Activated CD4-positive, alpha-beta T cell treated with anti-CD3 and anti-CD28 coated beads, Interleukin-2, amount 50 U/mL, for 48 hours (primary cell): Measurements from ENCODE around the gene GRIP1.

Experiments
- DNase-seq, 2 experiments: peaks; one replicate each; pipeline ENCODE4 v3.0.0-alpha.2; 2020

The GRIP1 gene

GRCh38 chr12:66365718-66366490, 313.0 kb downstream of the GRIP1 start:
- no peak for DNase-seq

DNA sequence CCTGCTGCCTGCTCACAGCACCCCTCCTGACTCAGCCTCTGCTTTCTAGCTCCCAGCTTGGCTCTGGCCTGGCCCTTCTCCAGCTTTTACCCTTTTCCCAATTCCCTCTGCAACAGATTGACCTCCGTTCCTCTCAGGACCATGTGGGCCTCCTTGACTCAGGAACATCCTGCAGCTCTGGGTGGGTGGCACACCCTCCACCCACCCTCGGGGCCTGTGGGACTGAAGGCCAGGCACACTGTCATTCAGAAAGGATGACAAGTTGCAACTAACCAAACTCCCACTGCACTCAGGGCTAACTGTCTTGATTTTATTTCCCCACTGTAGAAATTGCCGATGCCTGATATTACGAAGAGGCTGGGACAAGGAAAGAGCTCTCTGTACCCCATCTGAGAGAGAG, 317.2 kb downstream of the GRIP1 start:
- DNase-seq, result no peak

DNA sequence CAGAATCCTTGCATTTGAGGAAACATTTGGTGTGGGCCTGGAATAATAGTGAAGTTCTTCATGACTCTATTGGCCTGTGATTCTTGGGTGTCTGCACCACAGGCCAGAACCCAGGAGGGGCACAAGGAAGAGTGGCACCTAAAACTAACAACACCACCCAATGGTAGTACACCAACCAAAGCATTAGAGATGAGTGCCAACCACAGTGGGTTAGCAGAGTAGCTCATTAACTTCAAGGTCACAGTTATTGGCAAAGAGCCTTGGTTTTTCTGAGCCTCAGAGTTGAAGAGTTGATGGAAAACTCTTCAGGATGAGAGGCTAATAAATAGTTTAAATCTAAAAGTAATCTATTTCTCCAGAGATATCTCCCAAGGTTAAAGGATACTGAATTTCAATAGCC, 319.6 kb downstream of the GRIP1 start:
- DNase-seq, result no peak

DNA sequence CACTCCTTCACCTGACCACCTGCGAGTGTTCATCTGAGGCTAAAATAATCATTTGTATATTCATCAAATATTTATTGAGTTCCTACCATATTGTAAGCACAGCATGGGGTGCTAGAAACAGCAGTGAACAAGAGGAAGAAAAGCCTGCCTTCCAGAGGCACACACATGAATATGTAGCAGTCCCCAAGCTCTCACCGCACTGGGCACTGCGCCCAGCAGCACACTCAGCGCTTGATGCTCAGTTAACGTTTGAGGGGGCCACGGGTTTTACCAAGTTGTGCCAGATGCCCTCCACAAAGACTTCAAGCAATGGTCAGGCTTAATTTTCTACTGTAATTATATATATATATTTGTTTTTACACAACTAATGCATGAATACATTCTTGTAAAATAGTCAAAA, 324.6 kb downstream of the GRIP1 start:
- no peak for DNase-seq

DNA sequence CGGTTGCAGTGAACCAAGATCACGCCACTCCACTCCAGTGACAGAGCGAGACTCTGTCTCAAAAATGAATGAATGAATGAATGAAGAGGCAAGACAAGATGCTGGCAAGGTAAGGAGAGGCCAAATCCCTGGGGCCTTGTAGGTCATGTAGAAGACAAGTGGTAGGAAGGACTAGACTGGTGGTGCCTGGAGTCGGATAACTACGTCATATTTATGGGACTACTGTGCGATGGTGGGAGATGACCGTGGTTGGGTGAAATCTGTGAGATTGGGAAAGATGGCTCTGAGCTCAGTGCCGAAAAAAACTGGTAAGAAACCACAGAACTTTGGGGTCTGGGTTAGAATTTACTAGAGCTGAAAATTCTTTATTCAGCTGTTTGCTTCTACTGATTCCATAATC, 326.0 kb downstream of the GRIP1 start:
- DNase-seq, result no peak

- DNase-seq, result no peak
These were observed 326.7 kb downstream of the GRIP1 start for GRCh38 chr12:66352197-66352596.

DNA sequence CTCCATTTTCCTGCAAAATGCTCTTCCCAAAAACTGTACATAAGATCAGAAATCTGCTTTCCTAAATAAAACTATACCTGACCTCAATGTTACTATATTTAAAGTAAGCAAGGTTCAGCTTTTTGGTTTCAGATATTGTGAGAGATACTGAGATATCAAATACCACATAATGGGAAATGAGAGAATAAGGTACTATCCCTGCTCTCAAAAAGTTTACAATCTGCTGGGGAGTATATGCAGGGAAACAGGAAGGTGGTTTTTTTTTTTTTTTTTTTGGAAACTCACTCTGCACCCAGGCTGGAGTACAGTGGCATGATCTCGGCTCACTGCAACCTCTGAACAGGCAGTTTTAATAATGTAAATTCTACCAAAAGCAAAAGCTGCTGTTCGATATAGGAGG, 327.6 kb downstream of the GRIP1 start:
- DNase-seq, result no peak

- DNase-seq, result no peak
These were observed 332.9 kb downstream of the GRIP1 start for GRCh38 chr12:66345956-66346355.

- DNase-seq, result no peak
These were observed 333.7 kb downstream of the GRIP1 start for GRCh38 chr12:66345212-66345611.

DNA sequence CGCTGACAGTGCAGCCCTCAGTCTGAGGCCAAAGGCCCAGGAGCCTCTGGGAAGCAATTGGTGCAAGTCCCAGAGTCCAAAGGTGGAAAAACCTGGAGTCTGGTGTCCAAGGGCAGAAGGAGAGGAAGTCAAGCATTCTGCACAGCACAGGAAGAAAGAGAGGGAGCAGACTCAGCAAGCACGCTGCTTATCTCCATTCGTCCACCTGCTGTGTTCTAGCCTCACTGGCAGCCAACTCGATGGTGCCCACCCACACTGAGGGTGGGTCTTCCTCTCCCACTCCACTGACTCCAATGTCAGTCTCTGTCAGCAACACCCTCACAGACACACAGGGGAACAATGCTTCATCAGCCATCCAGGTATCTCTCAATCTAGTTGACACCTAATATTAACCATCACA, 337.8 kb downstream of the GRIP1 start:
- no peak for DNase-seq

DNA sequence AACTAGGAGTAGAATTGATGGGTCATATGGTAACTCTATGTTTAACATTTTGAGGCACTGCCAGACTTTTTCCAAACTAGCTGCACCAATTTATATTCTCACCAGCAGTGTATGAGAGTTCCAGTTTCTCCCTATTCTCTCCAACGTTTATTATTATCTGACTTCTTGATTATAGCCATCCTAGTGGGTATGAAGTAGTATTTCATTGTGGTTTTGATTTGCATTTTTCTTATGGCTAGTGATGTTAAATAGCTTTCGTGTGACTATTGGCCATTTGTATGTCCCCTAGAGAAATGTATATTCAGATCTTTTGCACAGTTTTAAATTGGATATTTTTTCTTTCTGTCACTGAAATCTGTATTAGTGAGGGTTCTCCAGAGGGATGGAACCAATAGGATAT, 338.7 kb downstream of the GRIP1 start:
- no peak for DNase-seq

DNA sequence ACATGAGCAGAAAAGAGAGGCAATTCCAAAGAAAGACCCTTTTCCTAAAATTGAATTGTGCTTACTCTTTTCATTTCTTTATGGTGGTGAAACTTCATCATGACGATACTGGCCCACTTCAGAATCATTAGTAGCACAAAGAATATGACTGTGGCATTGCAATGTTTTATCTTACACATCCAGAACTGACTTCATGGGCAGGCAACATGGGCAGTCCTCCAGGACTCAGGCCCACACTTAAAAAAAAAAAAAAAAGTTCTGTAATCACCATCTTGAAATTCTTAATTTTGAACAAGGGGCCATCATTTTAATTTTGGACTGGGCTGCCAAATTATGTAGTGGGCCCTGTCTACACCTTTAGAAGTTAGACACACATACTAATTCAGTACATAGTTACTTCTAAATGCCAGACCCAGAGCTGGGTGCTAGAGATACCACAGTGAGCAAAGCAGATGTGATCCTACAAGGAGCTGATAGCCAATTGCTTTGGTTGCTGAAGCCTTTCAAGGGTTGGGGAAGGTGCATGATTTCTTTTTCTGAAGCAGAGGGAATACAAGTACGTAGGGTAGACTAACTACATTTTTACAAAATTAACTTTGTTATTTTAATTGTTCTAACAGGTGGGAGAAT, 341.4 kb downstream of the GRIP1 start:
- no peak for DNase-seq

GRCh38 chr12:66335746-66336145, 343.1 kb downstream of the GRIP1 start:
- no peak for DNase-seq

DNA sequence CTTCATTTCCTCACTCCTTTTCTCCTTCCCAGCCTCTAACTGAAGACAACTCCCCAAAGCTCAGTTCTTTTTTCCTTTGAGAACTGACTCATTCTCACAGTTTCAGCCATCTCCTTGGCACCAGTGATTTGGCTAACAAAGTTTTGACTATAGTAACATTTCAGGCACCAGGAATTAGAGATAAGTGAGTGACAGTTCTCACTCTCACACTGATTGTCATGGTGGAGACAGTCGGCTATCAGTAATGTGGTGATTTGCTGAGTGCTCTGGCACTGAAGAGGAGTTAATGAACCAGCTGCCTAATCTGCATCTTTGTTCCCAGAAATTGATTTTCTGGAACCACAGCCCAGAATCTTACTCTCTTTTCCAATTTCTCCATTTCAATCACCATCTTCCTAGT, 347.1 kb downstream of the GRIP1 start:
- DNase-seq, result no peak

- DNase-seq, result no peak
These were observed 347.9 kb downstream of the GRIP1 start for GRCh38 chr12:66331016-66331415.

DNA sequence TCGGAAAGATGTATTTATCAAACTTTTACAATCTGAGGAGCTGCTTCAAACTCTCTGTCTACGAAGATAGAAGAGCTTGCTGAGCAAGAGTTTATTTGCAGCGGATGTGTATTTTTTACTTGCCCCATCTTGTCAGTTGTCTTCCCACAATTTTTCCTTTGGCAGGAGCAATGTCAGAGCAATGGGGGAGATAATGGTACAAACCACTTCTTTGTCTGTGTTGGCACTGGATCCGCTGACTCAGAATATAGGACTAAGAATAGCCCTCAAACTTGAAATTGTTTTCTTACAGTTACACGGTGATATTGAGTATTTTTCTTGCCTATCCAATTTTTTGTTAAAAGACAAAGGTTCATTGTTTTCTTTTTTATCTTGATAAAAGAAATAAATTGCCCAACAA, 348.9 kb downstream of the GRIP1 start:
- no peak for DNase-seq

DNA sequence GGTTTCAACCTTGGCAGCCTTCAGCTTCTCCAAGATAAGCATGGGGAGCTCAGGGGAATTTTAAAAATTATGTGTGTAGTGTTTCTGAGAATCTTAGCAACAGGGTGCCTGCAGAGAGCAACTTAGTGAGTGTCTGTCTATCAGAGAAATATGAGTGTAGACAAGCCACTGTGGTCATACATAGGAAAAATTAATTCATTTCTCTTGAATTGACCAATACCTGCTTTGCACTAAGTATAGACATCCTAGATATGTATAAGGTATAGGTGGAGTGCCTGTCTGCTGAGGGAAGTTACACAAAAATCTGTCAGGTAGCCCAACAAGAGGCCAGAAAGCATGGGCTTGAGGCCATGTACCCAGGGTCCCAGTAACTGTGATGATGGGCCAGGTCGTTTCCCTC, 355.9 kb downstream of the GRIP1 start:
- no peak for DNase-seq

DNA sequence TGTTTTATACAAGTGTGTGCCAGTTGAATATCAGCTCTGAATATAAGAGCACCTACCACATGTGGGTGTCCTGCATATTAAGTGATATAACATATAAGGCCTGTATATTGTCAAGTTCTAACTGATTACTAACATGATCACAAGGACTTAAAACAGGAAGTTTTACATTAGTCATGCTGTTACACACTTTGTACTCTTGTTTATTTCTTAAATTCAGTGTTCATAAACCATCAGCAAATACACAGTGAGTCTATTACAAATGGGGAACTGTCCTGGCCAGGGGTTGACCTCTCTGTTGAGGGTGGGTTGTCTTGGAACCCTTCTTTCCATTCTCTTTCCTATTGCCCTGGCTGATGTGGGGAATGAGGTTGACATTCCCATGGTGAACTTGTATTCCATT, 357.4 kb downstream of the GRIP1 start:
- DNase-seq, result no peak

GRCh38 chr12:66320996-66321395, 357.9 kb downstream of the GRIP1 start:
- DNase-seq, result no peak

DNA sequence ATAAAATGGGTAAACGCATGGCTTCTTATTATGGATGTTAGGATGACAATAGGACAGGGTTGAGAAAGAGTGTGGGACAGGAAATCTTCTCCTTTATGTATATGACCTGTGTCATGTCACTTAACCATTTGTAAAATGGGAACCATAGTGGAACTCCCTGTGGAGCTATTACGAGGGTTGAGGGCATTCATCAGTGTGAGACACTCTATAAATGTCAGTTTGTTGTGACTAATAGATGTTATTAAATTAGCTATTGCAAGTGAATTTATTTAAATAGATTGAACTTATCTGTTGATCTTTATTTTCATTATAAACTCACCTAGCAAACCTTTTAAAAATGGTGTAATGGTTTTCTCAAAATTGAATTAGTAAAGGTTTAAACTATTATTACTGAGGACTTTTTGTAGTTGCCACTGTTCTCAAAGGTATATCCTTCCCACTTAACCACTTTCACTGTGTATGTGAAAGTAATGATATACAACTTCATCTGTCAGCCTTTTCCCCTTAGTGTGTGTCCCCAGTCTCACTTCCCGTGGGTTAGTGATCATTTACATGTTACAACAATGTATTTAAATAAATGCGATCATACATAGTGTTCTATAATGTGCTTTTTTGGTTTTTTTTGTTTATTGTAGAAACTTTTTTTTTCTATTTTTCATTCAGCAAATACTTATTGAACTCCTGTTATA, 359.5 kb downstream of the GRIP1 start:
- no peak for DNase-seq

- DNase-seq, result no peak
These were observed 364.6 kb downstream of the GRIP1 start for GRCh38 chr12:66314278-66314677.

DNA sequence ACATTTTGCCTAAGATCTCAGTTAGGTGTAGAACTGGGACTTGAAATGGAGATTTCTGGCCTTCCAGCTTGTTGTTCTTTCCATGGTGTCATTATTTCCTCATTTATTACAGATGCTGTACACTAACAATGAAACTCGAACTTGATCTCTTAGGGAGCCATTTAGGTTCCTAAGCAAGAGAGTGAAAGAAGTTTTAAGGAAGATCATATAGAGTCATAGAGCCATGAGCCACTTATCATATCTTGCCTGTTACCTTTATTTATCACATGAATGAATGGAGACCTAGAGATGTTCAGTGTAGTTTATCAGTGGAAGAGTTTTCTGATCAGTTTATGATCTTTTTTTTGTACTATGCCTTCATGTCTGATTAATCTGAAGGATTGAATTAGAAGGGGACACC, 366.7 kb downstream of the GRIP1 start:
- DNase-seq, result no peak

DNA sequence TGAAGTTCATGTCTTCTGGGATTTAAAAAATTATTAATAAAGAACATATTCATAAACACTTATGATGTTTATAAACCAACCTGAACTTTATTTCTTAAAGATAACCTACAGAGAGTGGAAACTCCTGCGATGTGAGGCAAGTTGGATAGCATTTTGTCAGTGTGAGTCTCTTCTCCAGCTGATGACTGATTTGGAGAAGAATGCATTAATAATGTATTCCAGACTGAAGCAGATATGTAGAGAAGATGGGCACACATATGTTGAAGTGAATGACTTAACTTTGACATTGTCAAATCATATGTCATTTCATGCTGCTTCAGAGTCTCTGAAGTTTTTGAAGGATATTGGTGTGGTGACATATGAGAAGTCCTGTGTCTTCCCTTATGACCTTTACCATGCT, 369.3 kb downstream of the GRIP1 start:
- no peak for DNase-seq

GRCh38 chr12:66304296-66304900, 374.5 kb downstream of the GRIP1 start:
- no peak for DNase-seq
